Esophagus squamous epithelium (tissue), 5 donors: ENCODE data around the gene KCNC2. TPM values are rescaled to one million over a fixed set of nuclear protein-coding genes. Genes with fewer than 3 reads are reported as not detected.

ENCODE experiments used
- DNase-seq: peaks from one replicate; lab custom pipeline; 2025; lab: John Stamatoyannopoulos, UW
- H3K27ac ChIP-seq, 4 donors: fragments of 200-600 bp; sonication (generic); one replicate each; pipeline ENCODE4 v1.5.1; 2016 to 2019; ENCODE audit warnings: mild to moderate bottlenecking in 1 of 4
- H3K27me3 ChIP-seq, 4 donors: fragments of 200-600 bp; sonication (generic); 1 replicate in 3 of 4; 2 replicates in 1 of 4; pipeline versions ENCODE4 v1.5.1 to v1.6.0; 2017 to 2021; ENCODE audit warnings: antibody characterized with exemption in 1 of 4
- H3K36me3 ChIP-seq, 3 donors: fragments of 200-600 bp; sonication (generic); one replicate each; pipeline ENCODE4 v1.5.1; 2016 to 2019
- H3K4me1 ChIP-seq, 3 donors: fragments of 200-600 bp; sonication (generic); one replicate each; pipeline ENCODE4 v1.5.1; 2017 to 2019
- H3K4me3 ChIP-seq, 4 donors: fragments of 200-600 bp; sonication (generic); 1 replicate in 3 of 4; 2 replicates in 1 of 4; pipeline ENCODE4 v1.5.1; 2016 to 2019; ENCODE audit warnings: mild to moderate bottlenecking in 2 of 4, moderate library complexity in 1 of 4
- H3K9me3 ChIP-seq, 3 donors: fragments of 200-600 bp; sonication (generic); one replicate each; pipeline ENCODE4 v1.5.1; 2016 to 2019
- POLR2A ChIP-seq, 4 donors: fragments of 450-650 bp; IDR thresholded peaks; one replicate each; pipeline ENCODE4 v1.6.1; 2017; ENCODE audit warnings: antibody characterized with exemption in 4 of 4, mild to moderate bottlenecking in 4 of 4, moderate library complexity in 3 of 4
- WGBS, 2 donors: methylation state at CpG; one replicate each; pipeline ENCODE4 v1.1.5; 2018; 5-methylcytosine and 5-hydroxymethylcytosine counted together
- intact Hi-C: fragments of 100-400 bp; cut with DNase I; formaldehyde crosslinking; loops from one replicate; pipeline ENCODE4 v1.15.0; 2022
- total RNA-seq, 4 donors: library from RNA; depleted of rRNA; stranded (reverse); fragments of >200 nt; gene quantifications; one replicate each; pipeline ENCODE4 v1.1.0, GENCODE V29; 2016
- TF ChIP-seq, protein P1 (sequence below), 6 experiments: fragments of 450-650 bp in 4 of 6; fragments of 200-600 bp in 2 of 6; sonication (generic) in 2 of 6; IDR thresholded peaks; one replicate each; pipeline ENCODE4 v1.5.1; 2016 to 2019; ENCODE audit warnings: antibody characterized with exemption in 6 of 6, mild to moderate bottlenecking in 4 of 6, moderate library complexity in 4 of 6
- donor health status: DM: yes; HTN: yes; CAD: no.

The KCNC2 gene
- total RNA-seq, 4 donors from 2014 or later: not detected

DNA sequence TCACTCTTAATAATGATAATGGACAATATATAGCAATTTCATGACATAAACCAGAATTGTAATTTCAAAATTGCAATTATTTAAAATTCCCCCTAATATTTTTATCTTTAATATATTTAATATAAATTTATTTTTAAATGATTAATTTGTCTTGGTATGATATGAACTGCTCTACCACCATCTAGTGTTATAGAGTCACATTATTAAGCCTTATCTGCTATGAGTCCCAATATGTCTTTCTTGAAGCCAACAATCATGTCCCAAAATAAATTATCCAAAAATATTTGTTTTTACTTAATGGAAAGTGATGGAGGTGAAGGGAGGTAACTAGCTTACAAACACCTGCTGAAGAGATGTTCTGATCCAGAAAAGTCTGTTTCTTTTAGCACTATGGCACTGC is 151.4 kb downstream of the KCNC2 start:
- intact Hi-C loops: no loop called here
- TF ChIP-seq, protein P1, sequence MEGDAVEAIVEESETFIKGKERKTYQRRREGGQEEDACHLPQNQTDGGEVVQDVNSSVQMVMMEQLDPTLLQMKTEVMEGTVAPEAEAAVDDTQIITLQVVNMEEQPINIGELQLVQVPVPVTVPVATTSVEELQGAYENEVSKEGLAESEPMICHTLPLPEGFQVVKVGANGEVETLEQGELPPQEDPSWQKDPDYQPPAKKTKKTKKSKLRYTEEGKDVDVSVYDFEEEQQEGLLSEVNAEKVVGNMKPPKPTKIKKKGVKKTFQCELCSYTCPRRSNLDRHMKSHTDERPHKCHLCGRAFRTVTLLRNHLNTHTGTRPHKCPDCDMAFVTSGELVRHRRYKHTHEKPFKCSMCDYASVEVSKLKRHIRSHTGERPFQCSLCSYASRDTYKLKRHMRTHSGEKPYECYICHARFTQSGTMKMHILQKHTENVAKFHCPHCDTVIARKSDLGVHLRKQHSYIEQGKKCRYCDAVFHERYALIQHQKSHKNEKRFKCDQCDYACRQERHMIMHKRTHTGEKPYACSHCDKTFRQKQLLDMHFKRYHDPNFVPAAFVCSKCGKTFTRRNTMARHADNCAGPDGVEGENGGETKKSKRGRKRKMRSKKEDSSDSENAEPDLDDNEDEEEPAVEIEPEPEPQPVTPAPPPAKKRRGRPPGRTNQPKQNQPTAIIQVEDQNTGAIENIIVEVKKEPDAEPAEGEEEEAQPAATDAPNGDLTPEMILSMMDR (IDR thresholded peaks at IDR 0.05): no peak
- TF ChIP-seq POLR2A (IDR thresholded peaks at IDR 0.05): no peak
- DNase-seq: no peak
- Histone ChIP-seq H3K4me1 (no peaks in the 10 kb centered on the region), H3K27ac (no peak overlapping the region), H3K27me3 (no peaks in the 10 kb centered on the region), H3K36me3 (no peaks in the 10 kb centered on the region), H3K9me3 (no peaks in the 10 kb centered on the region), H3K4me3 (no peak overlapping the region)

GRCh38 chr12:75048767-75049166 is 160.9 kb downstream of the KCNC2 start:
- H3K27ac ChIP-seq: no peak overlapping the region
- H3K4me3 ChIP-seq: no peak overlapping the region
- no peaks in the 10 kb centered on the region for H3K4me1 ChIP-seq
- intact Hi-C loops: no loop called here
- H3K36me3 ChIP-seq: no peaks in the 10 kb centered on the region
- no peaks in the 10 kb centered on the region for H3K9me3 ChIP-seq
- TF ChIP-seq POLR2A (IDR thresholded peaks at IDR 0.05): no peak
- TF ChIP-seq, protein P1 (IDR thresholded peaks at IDR 0.05): no peak
- DNase-seq: no peak
- 47 to 71% methylated on average over 2 of the region's 2 CpGs for WGBS, 2 donors
- no peaks in the 10 kb centered on the region for H3K27me3 ChIP-seq

- TF ChIP-seq POLR2A (IDR thresholded peaks at IDR 0.05): no peak
- H3K27ac ChIP-seq: no peak overlapping the region
- 55 to 69% methylated on average over 8 to 10 of the region's 10 CpGs for WGBS, 2 donors
- intact Hi-C loops: no loop called here
- H3K4me3 ChIP-seq: no peak overlapping the region
- H3K9me3 ChIP-seq: no peaks in the 10 kb centered on the region
- H3K36me3 ChIP-seq: no peaks in the 10 kb centered on the region
- H3K27me3 ChIP-seq: no peaks in the 10 kb centered on the region
- H3K4me1 ChIP-seq: no peaks in the 10 kb centered on the region
- no peak for DNase-seq
Measured at GRCh38 chr12:75047885-75048525, 161.6 kb downstream of the KCNC2 start.

DNA sequence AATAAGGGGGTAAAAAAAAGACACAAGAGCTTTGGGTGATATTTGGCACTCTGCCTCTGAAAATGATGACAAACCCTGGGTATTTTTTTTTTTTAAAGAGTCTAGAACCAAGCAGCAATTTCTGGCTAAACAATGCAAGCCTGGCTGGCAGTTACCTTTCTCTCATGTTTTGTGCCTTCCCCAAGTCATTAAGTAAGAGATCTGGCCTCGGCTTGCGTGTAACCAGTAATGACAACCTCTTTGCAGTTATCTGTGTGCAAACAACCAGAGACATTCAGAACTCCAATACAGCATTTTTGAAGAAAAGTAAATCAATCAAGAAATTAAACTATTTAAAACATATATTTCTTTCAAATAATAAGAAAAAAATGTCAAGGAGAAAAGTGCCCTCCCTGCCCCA is 167.5 kb downstream of the KCNC2 start:
- no peaks in the 10 kb centered on the region for H3K36me3 ChIP-seq
- DNase-seq: no peak
- intact Hi-C loops: no loop called here
- no peaks in the 10 kb centered on the region for H3K9me3 ChIP-seq
- no peaks in the 10 kb centered on the region for H3K4me1 ChIP-seq
- no peak for TF ChIP-seq POLR2A (IDR thresholded peaks at IDR 0.05)
- TF ChIP-seq, protein P1 (IDR thresholded peaks at IDR 0.05): no peak
- H3K4me3 ChIP-seq: no peak overlapping the region
- no peaks in the 10 kb centered on the region for H3K27me3 ChIP-seq
- no peak overlapping the region for H3K27ac ChIP-seq
- WGBS, 2 donors: 35 to 50% methylated on average over 2 of the region's 2 CpGs

- 59 to 64% methylated on average over 4 of the region's 4 CpGs for WGBS, 2 donors
- DNase-seq: no peak
- Histone ChIP-seq H3K36me3 (no peaks in the 10 kb centered on the region), H3K27ac (no peak overlapping the region), H3K4me1 (no peaks in the 10 kb centered on the region), H3K27me3 (no peaks in the 10 kb centered on the region), H3K9me3 (no peaks in the 10 kb centered on the region), H3K4me3 (no peak overlapping the region)
- TF ChIP-seq POLR2A (IDR thresholded peaks at IDR 0.05): no peak
- TF ChIP-seq, protein P1 (IDR thresholded peaks at IDR 0.05): no peak
- intact Hi-C loops: no loop called here
Measured at GRCh38 chr12:75041472-75041871, 168.2 kb downstream of the KCNC2 start.
